Stimulated activated CD8-positive, alpha-beta memory T cell treated with anti-CD3 and anti-CD28 coated beads, Interleukin-4, amount 100 ng/mL, for 1 hour (primary cell): ENCODE measurements around the gene INTS3.

ENCODE experiments used
- DNase-seq, 2 donors: peaks; one replicate each; pipeline ENCODE4 v3.0.0-alpha.2; 2020; ENCODE audit warnings: low read depth in 2 of 2, low spot score in 1 of 2

Gene INTS3

DNA sequence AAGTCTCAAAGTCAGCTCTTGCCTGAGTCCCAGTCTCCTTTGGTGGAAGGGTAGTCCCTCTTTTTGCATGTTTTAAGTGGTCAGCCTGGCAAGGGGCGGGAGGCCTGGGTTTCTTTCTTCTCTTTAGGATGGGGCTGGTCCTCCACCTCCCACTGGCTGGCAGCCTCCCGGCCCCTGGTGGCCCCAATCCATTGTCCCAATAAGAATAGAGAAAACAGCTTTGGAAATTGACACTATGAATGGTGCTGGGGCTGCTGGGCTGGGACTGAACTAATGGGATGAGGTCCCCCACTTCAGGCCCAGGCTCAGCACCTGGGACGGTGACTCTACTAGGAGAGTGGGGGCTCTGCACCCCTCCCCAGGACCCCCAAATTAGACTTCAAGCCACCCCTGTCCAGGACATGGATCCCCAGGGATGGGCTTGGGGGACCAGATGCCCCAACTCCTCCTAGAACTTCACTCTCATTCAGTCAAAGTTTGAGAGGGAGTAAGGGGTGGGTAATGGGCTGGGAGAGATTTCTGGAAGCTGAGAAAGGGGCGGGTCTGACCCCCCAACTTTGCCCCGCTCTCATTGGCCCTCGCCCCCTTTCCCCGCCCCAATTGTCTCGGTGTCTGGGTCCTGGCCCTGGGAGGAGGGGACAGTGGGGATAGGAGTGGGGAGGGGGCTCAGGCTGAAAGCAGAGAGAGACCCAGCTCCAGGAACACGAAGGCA is 65.6 kb downstream of the INTS3 start:
- DNase-seq = no peak

DNA sequence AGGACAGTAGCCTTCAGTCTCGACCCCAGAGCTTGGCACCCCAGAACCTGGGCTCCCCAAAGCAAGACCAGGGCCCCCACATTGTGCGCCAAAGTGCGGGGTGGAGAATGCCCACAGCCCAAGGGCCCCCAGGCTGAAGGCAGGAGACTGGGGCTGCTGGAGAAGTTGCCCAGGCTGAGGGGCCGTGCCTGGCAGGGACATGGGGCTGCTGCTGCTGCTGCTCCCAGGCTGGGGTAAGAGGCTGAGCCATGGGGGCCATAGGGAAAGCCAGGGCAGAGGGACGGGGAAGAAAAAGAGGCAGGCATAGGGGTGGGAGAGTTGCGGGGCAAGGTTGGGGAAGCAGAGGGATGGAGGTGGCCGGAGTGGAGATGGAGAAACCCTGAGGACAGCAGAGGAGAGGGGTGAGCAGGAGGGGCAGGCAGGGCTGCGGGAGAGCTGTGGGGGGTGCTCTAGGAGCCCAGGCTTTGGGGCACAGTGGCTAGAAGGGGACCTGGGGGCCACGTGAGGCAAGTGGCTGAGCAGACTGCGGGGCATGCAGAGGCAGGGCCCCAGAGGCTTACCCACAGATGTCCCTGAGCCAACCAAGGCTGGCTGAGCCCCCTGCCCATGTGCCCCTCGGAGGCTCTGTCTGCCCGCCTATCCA is 66.2 kb downstream of the INTS3 start:
- DNase-seq = no peak

DNA sequence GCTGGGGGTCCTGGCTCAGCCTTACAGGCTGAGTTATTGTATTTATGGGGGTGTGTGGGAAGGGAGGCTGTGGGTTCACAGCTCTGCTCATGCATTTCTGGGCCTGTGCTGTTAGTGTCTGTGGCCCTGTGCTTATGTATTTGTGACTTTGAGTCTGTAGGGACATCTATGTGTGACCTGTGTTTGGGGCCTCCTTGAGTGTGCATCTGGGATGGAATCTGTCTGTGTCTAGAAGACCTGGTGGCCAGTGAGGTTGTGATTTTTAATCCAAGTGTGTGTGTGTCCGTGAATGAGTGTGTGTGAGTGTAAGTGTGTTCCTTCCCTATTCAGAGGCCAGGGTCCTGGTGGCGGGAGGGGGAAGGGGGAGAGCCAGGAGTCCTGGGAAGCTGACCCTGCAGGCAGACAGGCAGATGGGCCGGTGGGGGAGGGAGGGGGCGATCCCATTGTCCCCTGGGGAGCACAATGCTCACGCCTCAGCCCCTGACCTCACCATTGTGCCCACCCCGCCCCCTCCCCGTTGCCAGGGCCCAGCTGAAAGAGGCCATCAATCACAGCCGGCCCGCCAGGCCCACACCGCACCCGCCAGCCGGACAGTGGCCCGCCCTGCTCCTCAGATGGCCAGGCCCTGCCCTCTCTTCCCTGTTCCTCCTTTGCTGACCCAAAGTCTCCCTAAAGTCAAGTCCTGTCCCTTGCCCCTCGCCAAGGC is 66.9 kb downstream of the INTS3 start:
- no peak for DNase-seq

DNA sequence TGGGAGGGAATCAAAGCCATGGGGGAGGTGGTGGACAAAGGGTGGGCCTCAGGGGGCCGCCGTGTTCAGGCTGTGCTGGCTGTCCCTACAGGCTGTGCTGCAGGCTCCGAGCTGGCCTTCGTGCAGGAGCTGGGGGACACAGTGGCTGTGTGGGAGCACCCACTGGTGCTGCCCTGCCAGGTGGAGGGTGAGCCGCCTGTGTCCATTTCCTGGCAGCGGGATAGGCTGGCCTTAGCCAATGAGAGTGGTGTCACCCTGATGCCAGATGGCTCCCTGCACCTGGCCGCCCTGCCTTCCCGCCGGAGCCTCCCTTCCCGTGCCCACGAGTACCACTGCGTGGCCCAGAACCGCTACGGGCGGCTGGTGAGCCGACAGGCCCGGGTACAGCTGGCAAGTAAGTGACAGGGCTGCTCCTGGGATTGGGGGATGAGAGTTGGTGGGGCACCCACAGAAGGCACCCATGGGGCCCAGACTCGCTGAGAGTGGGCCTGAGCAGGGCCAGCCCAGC is 67.5 kb downstream of the INTS3 start:
- DNase-seq = no peak

DNA sequence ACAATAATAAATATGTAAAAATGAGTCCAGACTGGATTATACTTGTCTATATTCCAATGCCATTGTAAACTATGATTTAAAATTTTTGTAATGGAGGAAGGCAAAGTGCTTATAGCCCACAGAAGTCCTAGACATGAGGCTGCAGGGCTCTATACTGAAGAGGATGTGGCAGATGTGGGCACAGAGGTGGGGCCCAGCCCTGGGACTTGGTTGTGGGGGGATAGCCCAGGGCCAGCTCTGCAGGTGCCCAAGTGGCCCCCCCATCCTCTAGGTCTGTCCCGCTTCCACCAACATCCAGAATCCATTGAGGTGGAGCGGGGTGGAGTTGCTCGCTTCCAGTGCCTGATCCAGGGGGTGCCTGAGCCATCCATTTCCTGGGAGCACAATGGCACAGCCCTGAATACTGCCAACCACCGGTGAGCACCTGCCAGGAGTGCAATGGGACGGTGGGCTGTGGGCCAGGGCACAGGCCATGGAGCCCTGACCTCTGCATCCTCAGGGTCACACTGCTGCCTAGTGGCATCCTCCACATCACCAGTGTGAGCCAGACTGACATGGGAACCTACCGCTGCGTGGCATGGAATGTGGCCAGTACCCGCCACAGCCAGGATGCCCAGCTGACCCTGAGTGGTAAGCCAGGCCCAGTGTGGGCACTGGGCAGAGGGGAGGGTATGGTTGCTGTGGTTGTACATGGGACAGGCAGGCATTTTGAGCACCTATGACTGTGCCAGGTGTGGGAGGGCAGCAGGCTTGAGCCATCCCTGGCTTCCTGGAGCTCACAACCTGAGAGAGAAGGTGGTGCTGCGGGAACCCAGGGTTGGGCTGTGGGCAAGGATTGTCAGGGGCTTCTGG is 68.3 kb downstream of the INTS3 start:
- DNase-seq = no peak

DNA sequence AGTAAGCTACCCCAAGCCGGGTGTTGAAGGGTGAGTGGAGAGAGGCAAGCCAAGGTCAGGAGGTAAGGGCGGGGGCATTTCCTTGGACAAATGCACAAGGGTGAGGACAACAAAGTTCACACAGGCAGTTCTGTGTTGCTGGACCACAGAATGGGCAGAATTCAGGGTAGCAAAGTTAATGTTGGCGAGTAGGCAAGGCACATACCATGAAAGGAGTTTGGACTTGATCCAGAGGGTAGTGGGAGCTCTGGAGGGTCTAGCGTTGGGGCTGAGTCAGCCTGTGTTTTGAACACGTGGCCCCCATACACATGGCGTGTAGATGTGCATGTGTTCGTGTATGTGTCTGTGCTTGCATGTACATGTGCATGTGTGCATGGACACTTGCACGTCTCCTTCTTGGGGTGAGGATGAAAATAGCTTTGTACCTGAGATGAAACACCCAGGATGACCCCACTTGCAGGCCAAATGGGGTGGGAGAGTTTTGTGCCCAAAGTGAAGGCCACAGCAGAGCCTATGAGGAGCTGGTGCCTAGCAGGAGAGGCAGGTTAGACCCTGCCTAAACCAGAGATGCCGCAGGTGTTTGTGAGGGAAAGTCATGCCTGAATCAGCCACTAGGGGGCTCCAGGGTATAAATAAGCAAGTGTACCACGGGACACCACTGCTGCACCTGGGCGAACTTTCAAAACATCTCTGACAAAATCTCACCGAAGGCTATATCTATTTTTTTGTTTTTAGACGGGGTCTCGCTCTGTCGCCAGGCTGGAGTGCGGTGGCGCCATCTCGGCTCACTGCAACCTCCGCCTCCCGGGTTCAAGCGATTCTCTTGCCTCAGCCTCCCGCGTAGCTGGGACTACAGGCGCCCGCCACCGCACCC is 69.2 kb downstream of the INTS3 start:
- peak; percentile 67 to 72 for DNase-seq

DNA sequence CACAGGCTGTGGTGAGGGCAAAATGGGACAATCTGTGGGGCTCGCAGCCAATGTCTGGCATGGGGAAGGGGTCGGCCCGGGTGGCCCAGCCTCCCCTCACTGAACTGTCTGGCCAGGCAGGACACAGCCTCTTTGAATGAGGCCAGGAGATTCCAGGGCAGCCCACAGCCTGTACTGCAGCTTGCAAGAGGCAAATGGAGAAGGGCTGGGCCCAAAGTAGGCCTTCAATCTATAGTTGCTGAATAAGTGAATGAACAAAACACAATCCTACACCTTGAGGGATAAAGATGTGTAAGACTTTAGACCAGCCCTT is 70.6 kb downstream of the INTS3 start:
- no peak for DNase-seq

DNA sequence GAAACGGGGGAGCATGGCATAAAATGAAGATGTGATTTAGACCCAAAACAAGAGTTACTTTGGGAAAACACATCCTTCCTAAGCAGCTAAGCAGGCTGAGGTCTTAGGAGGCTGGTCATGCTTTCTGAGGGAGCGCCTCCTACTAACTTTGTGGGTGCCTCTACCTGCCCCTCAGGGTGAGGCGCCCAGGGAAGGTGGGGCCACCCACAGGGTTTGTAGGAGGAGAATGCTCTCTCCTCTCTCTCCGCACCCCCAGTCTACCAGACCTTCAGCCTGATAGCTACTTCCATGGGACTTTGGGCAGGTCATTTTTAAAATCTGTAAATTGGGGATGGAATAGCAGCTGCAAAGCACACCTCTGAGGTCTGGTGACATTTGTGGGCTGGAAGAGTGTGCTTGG is 71.2 kb downstream of the INTS3 start:
- DNase-seq = no peak

DNA sequence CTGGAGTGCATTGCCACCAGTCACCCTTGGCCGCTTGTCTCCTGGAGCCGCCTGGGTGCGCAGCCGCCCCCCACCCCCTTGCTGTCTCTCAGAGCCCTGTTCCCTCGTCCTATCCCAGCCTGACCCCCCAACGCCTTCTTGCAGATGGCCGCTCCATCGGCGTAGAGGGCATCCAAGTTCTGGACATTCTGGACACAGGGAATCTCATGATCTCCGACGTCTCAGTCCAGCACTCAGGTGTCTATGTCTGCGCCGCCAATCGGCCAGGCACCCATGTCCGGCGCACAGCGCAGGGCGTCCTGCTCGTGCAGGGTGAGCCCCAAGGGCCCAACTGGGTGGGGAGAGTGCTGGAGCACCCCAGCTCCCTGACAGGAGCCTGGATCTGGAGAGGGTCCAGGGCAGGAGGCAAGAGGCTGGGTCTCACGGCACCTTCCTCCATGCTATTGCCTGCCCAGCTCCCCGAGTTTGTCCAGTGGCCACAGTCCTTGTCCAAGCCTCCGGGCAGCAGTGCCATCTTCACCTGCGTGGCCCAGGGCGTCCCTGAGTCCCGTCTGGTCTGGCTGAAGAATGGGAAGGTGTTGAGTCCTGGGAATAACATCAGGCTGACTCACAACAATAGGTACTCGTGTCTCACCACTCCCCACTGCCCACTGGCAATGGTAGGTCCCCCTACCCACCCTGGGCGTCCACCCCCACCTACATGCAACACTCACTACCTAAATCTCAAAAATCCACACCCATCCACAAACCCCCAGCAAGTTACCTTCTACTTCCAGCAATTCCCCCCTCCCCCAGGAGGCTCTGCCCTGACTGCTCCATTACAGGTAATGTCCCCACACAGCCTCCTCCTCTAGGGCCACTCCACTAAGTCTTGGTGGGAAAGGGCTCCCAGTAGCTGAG is 72.0 kb downstream of the INTS3 start:
- no peak for DNase-seq

DNA sequence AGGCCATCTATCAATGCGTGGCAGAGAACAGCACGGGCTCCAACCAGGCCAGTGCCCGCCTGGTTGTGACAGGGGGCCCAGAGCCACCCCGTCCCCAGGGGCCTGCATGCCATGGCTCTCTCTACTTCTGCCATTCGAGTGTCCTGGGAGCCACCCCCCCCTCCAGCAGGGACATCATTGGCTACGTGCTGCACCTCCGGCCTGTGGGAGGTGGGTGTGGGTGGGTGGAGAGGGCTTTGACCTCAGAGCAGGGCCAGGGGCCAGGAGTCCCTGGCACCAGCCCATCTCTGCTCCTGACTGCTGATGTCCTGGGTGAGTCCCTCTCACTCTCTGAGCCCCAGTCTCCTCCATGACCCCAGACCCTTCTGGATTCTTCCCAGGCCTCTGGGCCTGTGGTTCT is 72.7 kb downstream of the INTS3 start:
- no peak for DNase-seq

DNA sequence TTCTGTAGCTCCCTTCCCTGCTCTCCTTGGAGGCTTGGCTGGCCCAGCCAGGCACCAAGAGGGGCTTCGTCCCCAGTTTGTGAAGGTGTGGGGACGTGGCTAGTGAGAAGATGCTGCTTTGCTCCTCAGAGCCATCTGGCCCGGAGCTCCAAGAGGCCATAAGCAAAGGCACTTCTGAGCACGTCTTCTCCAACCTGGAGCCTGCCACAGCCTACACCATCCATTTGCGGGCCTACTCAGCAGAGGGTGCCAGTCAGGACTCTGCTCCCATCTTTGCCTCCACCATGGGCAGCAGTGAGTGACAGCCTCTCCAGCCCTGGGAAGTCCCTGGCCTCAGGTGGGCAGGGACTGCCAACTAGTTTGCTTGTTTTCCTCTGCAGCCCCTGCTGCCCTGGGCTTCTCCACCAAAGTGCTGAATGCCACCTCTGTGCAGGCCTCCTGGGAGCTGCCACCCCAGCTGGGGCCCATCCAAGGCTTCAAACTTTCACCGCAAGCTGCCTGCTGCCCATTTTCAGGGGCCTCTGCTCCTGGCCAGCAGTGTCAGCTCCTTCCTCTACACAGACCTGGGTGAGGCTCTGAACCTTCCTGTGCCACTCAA is 73.3 kb downstream of the INTS3 start:
- no peak for DNase-seq

DNA sequence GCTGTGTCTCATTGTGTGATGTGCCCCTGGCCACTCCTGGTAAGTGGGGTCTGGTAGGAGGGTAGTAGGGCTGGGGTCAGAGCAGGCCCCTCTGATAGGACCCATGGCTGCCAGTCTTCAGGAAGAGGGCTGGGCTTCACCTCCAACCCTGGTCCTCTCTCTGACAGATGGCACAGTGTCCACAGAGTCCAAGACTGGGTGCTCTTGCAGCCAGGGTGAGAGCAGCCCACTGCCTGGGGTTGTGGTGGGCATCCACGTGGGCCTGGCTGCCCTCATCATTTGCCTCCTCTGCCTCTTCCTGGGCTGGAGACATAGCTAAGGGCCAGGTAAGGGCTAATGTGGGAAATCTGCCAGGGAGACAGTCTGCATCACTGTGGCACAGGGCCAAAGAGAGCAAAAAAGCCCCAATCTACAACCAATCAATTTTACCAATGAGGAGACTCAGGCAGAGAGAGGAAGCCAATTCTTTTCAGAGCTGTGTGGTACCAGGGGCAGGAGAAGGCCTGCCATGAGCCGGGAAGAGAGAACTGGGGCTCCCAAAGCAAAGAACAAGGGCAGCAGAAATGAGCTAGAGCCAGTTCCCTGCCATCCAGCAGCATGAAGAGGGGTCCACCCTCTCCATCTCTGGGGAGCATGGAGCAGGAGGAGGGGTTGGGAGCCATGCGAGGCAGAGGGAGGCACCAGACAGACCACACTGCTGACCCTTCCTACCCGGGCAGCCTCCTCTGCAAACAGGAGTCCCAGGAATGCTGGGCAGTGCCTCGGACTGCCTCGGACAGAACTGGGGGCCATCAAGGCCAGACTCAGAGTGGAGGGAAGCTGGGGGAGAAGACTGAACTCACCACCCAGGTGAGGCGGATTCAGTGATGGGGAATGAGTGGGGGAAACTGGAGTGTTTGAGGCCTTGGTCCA is 74.2 kb downstream of the INTS3 start:
- no peak for DNase-seq

DNA sequence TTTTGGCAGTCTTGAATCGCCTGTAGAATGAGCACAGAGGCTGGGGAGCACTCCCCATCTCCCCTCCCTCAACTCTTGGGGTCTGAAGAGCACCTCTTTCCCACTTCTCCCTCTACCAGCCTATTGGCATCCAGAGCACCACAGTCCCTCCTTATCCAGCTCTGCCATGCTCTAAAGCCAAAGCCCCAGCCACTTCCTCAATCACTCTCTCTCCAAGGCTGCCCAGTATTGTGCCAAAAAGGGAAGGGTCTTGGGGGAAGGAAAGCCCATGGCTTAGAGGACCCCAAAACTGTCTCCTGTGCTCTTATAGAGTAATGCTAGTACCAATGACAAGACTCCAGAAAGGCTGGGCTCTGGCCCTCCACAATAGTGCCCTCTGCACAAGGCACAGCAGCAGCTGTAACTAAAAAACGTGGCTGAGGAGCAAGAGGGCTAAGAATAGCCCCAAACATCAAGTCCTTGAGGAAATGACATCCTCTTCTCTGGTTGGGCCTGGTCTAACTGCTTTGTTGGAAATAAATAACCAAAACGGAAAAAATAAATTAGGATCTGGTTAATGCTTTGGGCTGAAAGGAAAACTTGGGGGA is 75.7 kb downstream of the INTS3 start:
- no peak for DNase-seq

DNA sequence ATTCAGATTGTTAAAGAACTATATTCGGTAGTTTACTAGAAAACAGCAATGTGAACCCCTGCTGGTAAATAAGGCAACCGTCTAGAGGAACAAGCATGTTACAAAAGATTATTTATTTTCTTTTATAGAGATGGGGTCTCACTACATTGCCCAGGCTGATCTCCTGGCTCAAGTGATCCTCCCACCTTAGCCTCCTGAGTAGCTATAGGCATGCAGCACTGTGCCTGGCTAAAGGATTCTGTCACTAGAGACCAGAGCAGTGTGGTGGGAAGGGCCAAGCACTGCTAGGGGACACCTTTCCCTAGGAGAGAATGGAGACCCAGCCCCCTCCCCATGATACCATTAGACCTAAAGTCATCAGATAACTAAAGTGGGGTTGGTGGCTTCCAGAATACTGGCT is 76.3 kb downstream of the INTS3 start:
- no peak for DNase-seq

DNA sequence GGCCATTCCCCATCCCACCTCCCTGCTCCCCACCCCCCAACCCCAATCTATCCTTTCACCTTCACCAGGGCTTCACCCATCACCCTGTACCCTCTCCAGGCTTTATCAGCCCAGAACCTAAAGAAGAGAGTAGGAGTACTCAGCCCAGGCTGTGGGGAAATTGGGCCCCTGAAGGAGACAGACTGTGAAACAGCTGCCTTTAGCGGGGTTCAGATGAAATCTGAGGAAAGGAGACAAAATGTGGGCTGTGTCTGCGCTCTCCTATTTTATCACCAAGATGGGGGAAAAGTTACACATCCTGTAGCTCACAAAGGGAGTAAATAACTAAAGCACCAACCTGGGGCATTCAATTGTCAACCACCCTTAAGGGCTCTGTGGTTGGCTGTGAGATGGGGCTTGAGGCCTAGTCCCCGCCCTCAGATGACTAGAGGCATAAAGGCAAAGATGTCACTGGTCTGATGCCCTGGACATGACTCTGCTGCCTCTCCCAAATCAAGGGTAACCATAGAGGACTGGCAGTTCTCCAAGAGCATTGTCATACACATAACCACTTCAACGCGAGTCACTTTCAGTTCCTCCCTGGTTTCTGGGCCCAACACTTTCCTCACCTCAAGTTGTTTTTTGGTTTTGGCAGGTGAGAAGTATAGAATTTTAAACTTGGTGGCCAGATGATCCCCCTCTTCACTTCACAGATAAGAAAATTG is 77.3 kb downstream of the INTS3 start:
- DNase-seq = peak; percentile 17 to 29

DNA sequence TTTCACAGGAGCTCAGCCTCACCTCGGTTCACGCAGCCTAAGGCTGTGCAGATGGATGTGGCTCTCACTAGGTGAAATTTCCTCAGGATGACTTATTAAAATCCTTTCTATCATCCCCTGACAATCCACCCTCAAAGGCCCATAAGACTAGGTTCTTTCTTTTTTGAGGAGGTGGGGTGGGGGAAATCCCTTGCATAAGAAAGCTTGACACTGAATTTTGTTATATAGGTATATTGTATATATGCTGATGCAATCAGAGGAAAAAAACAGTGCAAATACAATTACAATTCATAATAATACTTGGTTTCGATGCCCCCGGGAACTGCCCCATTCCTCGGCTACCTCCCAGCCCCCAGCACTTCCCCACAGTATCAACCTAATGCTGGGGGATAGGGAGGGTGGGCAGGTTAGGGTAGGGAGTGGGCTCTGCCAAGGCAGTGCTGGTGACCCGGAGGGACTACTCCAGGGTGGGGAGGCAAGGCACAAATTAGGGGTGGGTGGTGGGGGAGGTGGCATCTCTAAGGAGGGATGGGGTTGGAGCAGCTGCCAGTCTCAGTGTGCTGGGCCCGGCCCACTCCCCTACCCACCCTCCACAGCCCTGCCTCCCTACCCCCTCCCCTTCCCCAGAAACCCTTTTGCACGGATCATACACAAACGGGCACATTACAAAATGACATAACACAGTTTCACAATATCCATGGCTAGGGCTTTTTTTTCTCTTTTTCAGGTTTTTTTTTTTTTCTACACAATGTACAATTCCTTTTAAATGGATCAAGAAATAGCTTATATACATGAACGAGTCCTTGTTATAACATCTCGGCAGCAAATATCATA is 78.3 kb downstream of the INTS3 start:
- DNase-seq = no peak
